Stimulated activated naive CD4-positive, alpha-beta T cell treated with Interleukin-2 at 50 U/mL for 16 hours (primary cell): ENCODE results near the gene MGAT5B.

Source experiments
- DNase-seq: peaks from one replicate; lab custom pipeline; 2025; lab: John Stamatoyannopoulos, UW

Gene MGAT5B

GRCh38 chr17:76880268-76880667 is 12.1 kb downstream of the MGAT5B start:
- DNase-seq, result no peak

DNA sequence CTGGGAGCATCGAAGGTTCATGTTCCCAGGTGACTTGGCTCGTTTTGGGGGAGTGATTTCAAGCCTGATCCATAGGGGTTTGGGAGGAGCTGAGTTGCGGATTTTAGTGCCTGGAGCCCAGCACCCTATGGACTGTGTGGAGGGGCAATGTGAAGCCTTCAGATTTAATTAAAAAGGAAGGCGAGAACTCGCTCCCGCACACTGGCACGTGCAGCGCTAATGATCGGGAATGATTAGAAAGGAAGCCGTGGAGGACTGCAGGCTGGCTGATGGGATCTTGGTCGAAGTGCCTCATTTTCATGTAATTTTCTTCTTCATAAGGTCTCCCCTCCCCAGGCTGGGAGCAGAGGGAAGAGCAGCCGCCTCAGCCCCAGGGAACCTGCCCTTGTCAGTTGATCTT is 12.8 kb downstream of the MGAT5B start:
- DNase-seq, result no peak

DNA sequence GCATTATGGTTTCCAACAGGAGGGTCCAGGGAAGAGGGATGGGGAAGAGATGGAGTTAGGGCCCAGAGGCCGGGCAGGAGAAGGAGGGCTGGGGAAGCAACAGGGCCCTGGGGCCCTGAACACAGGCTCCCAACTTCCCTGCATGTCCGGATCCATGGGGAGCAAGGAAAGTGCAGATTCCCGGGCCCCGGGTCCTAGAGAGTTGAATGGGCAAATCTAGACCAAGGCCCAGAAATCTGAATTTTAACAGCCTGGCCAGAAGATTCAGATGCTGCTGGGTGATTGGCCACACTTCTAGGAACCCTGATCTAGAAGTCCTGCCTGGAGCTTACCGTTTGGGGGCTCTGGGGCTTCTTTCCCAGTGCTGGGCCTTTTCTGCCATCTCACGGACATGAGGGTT is 13.2 kb downstream of the MGAT5B start:
- no peak for DNase-seq

- DNase-seq, result no peak
Observed at GRCh38 chr17:76881966-76882365, 13.8 kb downstream of the MGAT5B start.

DNA sequence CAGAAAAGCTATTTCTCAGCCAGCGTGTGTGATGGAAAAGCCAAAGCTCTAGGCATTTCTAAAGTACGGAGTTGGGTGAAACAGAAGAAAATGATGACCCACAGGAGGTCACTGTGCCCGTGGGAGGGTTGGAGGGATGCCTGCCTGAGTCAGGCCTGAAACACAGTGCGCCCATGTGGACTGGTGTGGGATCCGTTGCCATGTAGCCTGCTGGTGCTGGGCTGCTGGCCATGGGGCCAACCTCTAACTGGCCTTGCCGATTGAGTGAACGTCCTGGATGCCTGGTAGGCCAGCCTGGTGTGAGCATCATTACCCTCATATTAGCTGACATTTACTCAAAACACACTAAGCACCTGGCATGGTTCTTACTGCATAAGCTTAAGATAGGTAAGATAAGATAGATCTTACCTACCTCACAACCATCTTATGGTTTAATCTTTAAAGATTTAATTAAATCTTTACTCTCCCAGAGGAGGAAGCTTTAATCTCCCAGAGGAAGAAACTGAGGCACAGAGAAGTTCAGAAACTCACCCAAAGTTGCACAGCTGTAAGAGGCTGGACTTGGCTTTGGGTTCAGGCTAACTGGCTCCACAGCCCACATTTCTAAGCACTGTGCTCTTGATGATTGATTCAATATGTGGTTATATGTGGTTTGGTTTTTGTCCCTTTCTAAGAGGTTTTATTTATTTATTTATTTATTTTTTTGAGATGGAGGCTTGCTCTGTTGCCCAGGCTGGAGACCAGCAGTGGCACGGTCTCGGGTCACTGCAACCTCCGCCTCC is 15.7 kb downstream of the MGAT5B start:
- DNase-seq, result no peak

- DNase-seq, result no peak
Observed at GRCh38 chr17:76884995-76885893, 17.0 kb downstream of the MGAT5B start.

DNA sequence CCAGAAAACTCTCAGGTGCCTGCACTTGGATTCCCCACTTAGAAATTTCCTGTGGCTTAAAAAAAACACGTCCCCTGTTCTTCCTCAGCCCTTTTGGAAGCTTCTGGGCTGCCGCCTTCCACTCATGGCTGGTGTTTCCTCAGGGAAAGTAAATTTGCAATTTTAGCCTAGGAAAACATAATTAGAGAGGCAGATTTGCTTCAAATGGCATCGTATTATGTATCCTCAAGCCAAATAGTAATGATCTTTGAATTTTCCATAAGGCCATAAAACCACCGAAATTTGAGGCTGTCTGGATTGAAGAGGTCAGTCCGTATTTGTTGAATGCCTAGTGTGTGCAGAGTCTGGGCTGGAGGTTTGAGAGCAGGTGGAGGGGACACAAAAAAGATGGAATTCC is 17.7 kb downstream of the MGAT5B start:
- no peak for DNase-seq

DNA sequence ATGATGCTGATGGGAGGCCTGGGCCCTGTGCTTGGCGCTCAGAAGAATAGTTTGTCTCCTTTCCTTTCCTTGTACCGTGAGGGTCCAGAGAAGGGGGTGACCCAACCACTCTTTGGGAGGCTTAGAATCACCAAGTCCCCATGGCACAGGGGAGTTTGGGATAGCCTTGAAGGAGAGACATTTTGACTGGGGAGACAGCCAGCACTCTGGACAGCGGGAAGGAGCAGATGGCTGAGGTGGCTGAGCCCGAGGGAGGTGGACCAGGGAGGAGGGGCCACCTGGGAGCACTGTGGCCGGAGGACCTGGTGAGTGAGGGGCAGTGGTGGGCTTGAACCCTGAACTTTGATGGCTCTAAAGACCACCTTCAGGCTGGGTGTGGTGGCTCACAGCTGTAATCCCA is 18.2 kb downstream of the MGAT5B start:
- DNase-seq, result no peak

DNA sequence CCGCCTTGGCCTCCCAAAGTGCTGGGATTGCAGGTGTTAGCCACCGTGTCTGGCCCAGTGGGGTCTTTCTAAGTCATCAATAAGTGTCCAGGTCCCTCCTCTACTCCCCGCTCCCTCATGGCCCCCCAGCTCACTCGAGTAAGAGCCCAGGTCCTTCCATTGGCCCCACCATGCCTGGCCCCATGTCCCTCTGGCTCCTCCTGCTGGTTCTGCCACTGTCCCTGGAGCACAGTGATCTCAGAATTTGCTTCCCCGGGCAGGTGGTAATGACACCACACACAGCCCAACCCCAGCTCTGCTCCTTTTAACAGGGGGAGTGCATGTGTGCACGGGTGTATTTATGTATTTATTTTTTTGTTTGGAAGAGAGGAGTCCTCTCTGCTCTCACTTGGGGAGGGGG is 19.6 kb downstream of the MGAT5B start:
- no peak for DNase-seq

- DNase-seq, result no peak
Observed at GRCh38 chr17:76888661-76889060, 20.5 kb downstream of the MGAT5B start.

- DNase-seq, result no peak
Observed at GRCh38 chr17:76889323-76889722, 21.1 kb downstream of the MGAT5B start.

DNA sequence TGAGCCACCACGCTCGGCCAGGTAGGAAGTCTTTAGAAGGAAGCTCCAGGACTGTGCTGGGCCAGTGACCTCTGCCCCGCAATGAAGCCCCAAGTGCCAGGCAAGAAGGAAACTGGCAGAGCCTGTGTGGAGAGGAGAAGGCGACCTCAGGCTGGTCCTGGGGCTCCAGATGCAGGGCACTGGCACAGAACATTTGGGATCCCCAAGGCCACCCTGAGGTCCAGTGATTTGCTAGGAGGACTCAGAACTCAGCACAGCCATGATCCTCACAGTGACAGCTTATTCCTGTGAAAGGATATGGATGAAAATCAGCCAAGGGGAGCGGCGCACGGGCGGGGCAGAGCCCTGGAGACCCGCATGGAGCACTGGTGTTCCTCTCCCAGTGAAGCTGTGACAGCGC is 24.1 kb downstream of the MGAT5B start:
- no peak for DNase-seq

- no peak for DNase-seq
Observed at GRCh38 chr17:76893623-76894334, 25.6 kb downstream of the MGAT5B start.

GRCh38 chr17:76894842-76895241 is 26.6 kb downstream of the MGAT5B start:
- DNase-seq, result no peak

- no peak for DNase-seq
Observed at GRCh38 chr17:76897023-76897422, 28.8 kb downstream of the MGAT5B start.

DNA sequence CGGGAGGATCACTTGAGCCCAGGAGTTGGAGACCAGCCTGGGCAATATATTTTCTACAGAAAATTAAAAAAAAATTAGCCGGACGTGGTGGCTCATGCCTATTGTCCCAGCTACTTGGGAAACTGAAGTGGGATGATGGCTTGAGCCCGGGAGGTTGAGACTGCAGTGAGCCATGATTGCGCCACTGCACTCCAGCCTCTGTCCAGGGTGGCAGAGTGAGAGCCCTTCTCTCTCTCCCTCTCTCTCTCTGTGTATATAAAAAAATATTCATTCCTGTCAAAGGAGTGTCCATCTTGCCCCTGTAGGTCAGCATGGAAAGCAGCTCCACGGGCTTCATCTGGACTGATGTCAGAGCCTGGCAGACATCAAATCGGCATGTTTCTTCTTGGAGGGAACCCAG is 31.2 kb downstream of the MGAT5B start:
- no peak for DNase-seq

DNA sequence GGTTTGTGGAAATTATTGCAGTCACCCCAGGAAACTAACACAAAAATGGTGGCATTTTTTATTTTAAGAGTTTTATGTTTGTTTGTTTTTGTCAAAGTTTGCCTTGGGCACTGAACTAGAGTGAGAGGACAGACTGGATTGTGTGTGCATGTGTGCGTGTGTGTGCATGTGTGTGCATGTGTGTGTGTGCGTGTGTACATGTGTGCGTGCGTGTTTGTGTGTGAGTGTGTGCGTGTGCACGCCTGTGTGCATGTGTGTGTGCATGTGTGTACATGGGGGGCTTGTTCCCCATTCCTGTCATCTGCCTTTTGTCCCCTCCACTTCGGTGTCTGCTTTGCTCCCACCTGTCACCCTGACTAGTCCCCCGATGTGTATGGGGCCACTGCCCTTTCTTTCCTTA is 32.5 kb downstream of the MGAT5B start:
- DNase-seq, result no peak

DNA sequence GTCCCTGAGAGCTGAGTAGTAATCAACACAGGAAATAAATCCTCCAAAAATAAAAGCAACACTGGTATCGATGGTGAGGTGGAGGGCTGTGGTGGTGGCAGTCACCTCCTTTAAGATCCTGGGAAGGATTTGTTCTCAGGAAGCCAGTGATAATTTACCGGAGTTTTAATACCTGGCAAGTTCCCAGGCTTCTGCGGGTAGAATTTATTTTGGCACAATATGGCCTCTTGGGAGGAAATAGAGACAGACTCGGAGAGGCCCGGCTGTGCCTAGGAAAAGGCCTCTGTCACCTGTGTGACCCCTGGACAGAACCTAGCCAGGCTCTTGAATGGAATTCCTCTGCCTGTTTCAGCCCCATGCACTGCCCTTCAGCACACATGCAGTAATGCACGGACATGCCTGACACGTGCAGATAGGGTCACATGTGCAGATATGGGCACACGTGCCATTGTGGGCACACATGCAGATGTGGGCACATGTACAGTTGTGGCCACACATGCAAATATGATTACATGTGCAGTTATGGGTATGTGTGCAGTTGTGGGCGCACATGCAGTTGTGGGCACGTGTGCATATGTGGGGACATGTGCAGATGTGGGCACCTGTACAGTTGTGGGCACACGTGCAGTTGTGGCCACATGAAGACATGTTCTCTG is 33.5 kb downstream of the MGAT5B start:
- DNase-seq, result no peak

GRCh38 chr17:76902476-76902875 is 34.3 kb downstream of the MGAT5B start:
- DNase-seq, result no peak

DNA sequence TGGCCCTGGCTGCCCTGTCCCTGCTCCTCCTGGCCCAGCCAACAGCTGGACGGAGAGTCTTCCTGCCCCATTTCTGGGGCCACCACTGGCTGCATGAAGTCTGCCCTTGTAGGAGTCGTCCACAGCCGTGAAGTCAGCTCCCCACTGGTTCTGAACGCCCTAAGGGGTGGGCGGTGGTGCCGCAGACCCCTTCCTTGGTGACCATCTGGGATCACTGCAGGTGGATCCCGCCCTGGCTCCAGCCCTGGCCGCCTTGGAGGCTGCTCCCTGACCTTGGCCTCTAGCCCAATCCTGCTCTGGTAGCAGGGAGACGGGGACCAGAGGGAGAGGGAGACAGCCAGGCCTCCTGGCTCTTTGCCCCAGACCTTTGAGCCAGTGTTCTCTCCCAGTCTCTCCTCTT is 35.4 kb downstream of the MGAT5B start:
- no peak for DNase-seq

GRCh38 chr17:76904116-76904515 is 35.9 kb downstream of the MGAT5B start:
- no peak for DNase-seq

DNA sequence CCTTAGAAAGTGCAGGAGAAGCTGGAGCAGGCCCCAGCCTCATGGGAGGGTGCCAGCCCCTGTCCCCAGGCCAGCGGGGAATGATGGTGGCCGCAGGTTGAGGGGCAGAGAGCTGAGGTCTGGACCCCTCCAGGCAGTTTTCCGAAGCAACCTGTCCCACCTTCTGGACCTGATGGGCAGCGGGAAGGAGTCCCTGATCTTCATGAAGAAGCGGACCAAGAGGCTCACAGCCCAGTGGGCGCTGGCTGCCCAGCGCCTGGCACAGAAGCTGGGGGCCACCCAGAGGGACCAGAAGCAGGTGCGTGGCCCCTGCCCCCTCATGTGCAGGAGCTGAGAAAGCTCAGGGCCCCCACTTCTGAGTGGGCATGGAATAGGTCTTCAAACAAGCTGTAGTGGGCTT is 36.8 kb downstream of the MGAT5B start:
- no peak for DNase-seq
